Effector CD8-positive, alpha-beta T cell (primary cell): ENCODE measurements around the gene GADD45GIP1.
"Not testable (repeated sequence)": the region's sequence is repeated elsewhere in the genome, so short reads cannot be mapped to it uniquely, and the experiment has no call there.

Experiments
- DNase-seq: peaks from one replicate; lab custom pipeline; 2025; lab: John Stamatoyannopoulos, UW

The GADD45GIP1 gene

DNA sequence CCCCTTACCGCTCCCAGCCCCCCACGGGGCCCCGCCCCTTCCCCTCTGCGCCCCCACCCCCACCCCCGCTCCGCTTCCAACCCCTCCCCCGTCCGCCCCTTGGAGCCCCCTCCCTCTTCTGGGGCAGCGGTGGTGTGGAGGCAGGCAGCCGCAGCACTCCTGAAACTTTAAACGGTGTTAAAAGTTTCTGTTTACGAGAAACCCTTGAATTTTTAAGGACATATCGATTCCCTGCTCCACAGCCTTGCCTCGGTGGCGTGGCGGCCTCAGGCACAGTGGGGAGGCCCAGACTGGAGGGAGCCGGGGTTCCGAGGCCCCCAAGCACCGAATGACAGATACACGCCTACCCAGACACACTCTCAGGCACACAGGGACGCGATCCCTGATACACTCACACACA is 33.4 kb upstream of the GADD45GIP1 start:
- no peak for DNase-seq

DNA sequence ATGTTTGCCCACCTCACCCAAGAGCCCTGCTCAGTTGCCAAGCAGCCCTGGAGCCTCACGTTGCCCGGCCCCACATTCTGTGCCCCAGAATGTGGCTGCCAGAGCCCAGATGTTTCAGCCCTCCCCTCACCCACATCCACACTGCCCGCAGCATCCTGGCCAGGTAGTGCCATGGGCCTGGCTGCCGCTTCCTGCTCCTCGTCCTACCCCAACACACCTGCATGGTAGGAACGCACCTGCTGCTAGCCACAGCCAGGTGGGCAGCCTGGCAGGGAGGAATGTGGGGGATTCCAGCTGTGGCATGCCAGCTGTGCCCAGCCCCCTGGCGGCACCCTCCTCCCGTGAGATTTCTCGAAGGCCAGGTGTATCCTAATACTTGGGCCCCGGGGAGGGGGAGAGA is 30.8 kb upstream of the GADD45GIP1 start:
- no peak for DNase-seq

DNA sequence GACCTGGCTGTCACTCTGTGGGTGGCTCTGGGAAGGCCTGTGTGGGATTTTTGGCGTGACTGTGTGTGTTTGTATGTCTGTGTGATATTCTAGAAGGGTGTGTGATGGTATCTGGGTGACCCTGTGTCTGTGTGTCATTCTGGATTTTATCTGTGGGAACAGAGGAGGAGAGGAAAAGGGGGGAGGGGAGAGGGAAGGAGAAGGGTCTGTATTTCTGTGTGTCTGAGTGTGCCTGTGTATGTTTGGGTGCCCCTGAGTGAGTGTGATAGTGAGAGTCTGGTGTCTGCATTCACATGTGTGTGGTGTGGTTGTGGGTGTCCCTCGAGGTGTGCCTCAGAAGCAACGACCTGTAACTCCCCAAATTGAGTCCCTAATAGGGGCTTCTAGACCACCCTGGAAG is 30.2 kb upstream of the GADD45GIP1 start:
- DNase-seq, result no peak

DNA sequence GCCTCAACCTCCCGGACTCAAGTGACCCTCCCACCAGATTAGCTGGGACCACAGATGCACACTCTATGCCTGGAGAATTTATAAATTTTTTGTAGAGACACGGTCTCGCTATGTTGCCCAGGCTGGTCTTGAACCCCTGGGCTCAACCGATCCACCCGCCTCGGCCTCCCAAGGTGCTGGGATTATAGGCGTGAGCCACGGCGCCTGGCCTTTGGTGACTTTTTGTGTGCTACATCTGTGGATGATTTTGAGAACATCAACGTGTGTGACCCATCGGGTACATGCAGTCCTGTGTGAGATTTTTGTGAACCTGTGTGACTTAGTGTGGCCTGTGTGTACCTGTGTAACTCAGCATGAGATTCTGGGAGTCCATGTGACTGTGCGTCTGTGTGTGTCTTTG is 29.7 kb upstream of the GADD45GIP1 start:
- DNase-seq, result no peak

DNA sequence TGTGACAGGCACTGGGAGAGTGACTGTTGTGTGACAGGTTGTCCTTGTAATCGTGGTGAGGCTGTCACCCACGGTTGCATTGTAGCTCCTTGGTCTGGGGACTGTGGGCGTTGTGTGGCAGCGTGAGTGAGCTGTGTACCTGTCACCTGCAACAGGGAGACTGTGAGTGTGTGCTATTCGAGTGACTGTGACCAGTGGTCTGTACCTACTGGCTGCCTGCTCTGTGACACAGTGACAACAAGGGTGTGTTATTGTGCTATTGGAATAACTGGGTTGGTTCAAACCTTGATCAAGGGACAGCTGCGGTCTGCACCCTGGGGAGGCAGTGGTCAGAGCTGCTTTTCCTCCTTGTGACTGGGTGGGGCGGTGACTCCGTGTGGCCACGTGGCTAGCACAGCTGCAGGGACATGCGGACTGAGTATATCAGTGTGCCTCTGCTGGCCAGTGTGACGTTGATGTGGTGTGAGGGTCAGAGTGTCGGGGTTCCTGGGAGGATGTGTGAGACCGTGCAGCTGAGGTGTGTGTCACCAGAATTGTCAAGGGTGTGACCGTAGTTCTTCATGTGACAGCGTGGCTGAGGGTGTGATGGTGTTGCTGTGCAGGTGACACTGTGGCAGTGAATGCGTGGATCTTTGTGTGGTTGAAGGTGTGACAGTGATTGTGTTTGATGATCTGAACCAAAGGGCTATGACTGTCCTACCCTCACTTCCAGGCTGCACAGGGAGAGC is 28.2 kb upstream of the GADD45GIP1 start:
- no peak for DNase-seq

DNA sequence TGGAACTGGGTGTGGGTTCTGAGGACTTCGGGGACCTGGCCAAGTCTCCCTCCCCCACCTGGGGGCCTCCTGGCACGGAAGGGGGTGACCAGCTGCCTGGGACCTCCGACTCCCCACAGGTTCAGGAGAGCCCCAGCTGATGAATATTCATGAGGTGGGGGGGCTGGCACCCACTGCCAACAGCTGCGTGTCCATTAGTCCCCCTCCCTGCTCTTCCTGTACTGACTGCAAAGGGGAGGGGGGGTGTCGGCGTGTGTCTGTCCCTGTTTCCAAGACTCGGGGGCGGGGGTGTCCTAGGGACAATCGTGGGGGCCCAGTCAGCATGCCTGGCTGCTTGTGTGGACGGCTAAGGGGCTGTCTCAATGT is 27.6 kb upstream of the GADD45GIP1 start:
- no peak for DNase-seq

DNA sequence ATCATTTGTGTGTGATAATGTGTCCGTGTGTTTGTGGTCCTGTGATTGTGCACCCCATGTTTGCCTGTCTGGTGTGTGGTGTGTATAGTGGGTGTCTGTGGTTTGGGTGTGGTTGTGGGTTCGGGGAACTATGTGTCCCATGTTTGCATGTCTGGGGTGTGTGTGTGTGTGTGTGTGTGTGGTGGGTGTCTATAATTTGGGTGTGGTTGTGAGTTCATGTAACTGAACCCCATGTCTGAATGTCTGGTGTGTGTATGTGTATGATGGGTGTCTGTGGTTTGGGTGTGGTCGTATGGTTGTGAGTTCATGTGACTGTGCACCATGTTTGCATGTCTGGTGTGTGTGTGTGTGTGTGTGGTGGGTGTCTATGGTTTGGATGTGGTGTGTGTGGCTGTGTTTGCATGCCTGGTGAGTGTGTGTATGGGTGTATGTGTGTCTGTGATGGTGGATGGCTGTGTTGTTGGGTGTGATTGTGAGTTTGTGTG is 27.2 kb upstream of the GADD45GIP1 start:
- no peak for DNase-seq

DNA sequence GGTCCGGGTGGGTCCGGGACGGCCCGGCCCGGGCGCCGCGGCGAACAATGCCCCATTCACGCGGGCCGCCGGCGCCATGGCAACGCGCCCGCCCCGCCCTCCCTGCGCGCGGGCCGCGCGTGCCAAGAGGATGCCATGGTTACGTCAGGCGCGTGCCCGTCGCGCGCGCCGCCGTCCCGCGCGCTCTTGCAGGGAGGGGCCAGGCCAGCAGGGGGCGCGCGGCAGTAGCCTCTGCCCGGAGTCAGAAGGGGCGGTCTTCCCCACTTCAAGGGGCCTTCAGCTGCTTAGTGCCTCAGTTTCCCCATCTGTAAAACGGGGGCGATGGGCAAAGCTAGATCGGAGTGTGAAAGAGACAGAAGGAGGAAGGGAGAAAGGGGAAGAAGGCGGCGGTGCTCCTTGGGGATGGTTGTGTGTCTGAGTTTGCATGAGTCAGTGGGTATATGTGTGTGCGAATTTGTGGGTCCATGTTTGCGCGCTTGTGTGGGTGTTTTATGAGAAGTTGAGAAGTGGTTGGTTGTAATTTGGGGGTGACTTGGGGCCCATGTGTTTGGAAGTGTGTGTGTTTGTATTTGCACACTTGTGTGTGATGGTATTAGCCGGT is 26.6 kb upstream of the GADD45GIP1 start:
- DNase-seq, result peak; percentile 71

DNA sequence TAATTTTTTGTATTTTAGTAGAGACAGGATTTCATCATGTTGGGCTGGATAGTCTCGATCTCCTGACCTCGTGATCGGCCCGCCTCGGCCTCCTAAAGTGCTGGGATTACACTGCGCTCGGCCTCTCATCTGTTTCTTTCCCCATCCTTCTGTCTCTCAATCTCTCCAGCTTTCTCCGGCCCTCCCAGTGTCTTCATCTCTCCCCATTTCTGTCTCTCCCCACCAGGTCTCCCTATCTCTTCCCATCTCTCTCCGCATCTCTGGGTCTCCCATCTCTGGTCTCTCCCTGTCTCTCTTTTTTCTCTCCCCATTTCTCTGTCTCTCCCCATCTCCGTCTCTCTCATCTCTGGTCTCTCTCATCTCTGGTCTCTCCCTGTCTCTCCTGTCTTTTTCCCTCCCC is 26.1 kb upstream of the GADD45GIP1 start:
- DNase-seq, result no peak

DNA sequence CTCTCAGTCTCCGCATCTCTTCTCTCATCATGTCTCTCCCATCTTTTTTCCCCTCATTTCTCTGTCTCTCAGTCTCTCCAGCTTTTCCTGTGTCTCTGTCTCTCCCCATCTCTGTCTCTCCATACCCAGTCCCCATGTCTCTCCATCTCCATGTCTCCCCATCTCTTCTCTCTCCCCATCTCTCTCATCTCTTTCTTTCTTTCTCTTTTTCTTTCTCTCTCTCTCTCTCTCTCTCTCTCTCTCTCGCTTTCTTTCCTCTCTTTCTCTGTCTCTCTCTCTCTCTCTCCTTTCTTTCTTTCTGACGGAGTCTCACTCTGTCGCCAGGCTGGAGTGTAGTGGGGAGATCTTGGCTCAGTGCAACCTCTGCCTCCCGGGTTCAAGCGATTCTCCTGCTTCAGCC is 25.6 kb upstream of the GADD45GIP1 start:
- no peak for DNase-seq

DNA sequence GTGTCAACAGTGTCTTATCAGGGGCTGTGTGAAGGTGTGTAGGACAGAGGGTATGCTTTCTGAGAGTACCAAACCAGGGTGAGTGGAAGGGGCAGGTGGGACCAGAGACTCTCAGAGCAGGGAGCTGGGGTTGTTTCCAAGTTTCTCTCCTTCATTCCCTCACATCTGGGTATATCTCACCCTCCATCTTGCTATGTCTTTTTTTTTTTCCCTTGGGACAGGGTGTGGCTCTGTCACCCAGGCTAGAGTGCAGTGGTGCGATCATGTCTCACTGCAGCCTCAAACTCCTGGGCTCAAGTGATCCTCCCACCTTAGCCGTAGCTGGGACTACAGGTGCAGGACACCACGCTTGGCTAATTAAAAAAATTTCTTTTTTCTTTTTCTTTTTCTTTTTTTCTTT is 23.0 kb upstream of the GADD45GIP1 start:
- no peak for DNase-seq

DNA sequence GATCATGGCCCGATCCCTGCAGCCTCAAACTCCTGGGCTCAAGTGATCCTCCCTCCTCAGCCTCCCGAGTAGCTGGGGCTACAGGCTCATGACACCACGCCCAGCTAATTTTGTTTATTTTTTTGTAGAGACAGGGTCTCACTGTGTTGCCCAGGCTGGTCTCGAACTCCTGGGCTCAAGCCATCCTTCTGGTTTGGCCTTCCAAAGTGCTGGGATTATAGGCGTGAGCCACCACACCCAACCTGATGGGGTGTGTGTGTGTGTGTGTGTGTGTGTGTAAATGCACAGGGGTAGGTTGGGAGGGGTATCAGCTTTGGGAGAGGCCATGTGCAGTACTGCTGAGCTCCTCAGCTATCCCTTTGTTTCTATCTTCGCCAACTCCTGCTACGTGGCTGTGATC is 19.1 kb upstream of the GADD45GIP1 start:
- DNase-seq, result not testable (repeated sequence)

DNA sequence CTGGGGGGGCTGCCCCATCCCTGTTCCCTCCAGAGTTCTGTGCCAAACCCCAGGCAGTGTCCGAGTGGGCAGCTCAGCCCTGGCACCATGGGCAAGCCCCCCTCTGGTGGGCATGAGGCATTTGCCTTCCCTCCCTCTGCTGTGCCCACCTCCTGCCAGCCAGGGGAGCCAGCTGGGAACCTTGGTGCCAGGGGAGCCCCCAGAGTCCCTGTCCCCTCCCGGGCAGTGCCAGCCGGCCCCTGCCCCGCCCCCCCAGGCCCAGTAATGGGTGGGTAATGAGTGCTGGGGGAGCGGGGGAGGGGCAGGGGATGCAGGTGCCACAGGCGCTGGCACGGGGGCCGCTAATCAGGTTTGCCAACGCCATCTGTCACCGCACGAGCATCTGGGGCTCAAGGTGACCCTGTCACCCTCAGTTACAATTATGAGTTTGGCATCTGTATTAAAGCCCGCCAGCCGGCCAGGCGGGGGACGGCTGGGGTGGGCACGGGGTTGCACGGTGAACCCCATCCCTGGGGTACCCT is 18.3 kb upstream of the GADD45GIP1 start:
- DNase-seq, result no peak

DNA sequence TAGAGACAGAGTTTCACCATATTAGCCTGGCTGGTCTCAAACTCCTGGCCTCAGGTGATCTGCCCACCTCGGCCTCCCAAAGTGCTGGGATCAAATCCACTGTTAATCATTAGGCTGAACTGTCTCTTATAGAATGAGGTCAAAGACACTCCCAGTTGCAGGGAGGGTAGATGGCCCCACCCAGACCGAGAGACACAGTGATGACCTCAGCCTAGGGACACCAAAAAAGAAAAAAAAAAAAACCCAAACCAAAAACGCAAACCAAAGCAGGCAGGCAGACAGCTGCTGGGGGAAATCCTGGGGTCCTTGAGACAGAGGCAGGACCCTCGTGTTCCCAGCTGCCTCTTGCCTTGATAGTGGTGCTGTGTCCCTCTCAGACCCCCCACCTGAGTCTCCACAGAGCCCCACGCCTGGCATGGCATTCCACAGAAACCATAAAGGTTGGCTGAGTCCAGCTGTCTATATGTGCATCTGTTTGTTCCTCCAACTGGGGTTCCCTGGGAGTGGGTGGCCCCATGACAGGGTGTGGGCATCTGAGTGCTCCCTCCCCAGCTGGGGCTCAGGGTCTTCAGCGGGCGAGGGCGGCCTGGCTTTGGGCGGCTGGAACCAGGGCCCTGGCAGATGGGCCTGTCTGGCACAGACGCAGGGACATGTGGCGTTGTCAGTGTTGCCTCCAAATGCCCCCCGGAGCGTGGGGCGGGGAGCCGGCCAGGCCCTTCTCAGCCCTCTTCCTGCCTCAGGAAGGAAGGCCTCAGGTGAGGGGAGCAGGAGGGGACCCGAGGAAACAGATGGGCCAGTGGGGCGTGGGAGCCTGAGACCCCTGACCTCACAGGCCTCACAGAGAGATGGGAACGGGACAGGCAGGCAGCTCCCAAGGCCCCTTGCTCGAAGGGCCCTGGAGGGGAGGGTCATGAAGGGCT is 17.5 kb upstream of the GADD45GIP1 start:
- no peak for DNase-seq

DNA sequence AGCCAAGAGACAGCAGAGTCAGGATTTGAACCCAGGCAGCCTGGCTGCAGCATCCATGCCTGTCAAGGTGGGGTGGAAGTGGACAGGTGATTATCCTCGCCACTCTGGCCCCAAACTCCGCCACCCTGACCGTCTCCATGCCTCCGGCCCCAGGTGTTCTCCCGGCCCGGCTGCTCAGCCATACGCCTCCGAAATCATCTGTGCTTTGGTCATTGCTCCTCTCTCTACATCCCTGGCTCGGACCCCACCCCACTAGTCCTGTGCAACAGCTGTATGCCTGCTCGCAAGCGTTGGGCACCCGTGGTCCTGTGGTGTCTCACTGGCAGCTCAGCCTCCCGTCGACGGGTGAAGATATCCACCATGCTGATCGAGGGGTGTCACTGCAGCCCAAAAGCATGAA is 16.2 kb upstream of the GADD45GIP1 start:
- DNase-seq, result no peak

DNA sequence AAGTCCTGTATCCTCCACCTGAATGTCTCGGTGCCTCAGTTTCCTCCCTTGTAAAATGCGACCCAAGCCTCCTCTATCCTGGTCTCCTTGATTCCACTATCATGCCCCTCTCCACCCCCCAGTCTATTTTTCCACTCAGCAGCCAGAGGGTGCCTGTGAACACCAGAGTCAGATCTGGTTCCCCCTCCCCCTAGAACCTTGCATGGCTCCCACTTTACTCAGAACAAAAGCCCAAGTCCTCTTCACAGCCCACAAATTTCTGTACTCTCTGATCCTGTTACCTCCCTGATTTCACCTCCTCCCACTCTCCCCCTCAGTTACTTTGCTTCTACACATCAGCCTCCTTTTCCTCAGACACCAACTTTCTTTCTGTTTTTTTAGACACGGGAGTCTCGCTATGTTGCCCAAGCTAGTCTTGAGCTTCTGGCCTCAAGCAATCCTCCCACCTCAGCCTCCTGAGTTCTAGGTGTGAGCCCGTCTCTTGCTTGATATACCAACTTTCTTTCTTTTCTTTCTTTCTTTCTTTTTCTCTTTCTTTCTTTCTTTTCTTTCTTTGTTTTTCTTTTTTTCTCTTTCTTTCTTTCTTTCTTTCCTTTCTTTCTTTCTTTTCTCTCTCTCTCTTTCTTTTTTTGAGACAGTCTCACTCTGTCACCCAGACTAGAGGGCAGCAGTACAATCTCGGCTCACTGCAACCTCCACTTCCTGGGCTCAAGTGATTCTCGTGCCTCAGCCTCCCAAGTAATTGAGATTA is 13.2 kb upstream of the GADD45GIP1 start:
- no peak for DNase-seq

DNA sequence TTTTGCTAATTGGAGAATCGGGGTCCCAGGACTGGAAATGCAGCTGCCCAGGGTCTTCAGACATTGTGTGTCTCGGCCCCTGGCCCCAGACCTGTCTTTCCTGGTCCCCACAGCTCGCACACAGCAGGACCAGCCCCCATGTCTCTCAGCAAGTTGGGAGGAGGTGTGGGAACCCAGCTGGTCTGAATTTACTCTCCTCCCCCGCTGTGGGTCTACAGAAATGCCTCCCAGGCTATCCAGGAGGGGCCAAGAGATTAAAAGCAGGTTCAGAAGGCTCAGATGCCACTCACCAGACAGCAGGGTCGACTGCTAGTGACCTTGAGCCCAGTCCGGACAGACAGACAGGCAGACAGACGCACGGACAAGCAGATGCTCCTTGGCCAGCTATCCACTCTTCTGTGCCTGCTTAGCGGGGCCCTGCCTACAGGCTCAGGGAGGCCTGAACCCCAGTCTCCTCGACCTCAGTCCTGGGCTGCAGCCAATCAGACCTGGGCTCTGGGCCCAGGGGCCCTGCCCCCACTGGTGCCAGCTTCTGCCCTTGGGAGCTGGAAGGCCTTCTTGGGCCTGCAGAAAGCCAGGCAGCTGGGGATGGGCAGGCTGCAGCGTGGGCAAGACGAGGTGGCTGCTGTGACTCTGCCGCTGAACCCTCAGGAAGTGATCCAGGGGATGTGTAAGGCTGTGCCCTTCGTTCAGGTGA is 12.4 kb upstream of the GADD45GIP1 start, which contains the start of gene DAND5:
TSS of gene DAND5 (plus strand) at position 285 of the 697 bp plus-strand sequence. CDS start at position 370, 85 bp downstream.
- DNase-seq, result no peak

DNA sequence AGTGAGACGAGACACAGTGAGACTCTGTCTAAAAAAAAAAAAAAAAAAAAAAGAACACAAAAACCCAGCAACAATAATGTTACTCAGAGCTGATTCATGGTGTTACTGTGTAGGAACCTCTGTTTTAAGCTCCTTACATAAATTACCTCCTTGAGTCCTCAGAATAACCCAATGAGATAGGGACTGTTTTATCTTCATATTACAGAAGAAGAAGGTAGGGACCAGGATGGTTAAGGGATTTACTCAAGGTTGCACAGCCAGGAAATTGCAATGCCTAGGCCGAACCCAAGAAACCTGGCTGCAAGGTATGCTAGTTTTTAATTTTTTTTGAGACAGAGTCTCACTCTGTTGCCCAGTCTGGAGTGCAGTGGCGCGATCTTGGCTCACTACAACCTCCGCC is 10.9 kb upstream of the GADD45GIP1 start:
- no peak for DNase-seq

DNA sequence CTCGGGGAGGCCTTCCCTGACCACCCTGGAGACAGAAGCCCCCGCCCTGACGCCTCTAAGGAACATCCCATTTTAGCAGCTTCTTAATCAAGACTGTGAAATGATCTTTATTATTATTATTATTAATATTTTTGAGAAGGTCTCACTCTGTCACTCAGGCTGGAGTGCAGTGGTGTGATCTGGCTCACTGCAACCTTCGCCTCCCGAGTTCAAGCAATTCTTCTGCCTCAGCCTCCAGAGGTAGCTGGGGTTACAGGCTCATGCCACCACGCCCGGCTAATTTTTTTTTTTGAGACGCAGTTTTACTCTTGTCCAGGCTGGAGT is 8.8 kb upstream of the GADD45GIP1 start:
- DNase-seq, result no peak

DNA sequence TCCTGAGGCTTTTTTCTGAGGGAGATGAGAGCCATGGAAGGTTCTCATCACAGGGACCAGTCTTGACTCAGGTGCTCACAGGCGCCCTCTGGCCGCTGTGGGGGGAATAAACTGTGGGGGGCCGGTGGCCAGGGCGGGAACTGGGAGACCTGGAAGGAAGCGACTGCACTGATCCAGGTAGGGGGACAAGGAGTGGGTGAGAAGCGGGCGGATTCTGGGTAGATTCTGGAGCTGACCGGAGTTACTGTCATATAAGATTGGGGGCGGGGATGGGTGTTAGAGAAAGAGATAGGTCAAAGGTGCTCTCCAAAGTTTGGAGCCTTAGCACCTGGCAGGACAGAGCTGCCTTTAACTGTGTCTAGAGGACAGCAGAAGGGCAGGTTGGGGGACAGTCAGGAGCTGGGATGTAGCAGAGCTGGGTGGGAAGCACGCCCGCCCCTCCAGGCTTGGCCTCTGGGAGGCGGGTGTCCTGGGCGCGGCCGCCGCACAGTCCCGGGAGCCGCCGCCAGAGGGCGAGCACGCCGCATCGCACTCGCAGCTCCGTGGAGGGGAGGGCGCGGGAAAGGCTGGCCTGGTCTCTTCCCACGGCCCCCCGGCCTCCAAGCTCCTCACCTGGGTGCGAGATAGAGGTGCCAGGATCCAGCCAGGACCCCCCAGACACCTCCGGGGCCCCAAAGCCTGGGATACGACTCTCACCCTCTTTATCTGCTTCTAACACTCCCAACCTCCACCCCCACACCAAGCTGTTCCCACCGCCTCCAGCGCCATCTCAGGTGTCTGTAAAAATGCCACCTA is 8.2 kb upstream of the GADD45GIP1 start:
- peak; percentile 67 for DNase-seq
